Epithelial cell of proximal tubule (primary cell): ENCODE data around the gene SIRPA. TPM values are rescaled to one million over a fixed set of nuclear protein-coding genes. Genes with fewer than 3 reads are reported as not detected.
"Not testable (repeated sequence)": the region's sequence is repeated elsewhere in the genome, so short reads cannot be mapped to it uniquely, and the experiment has no call there.

Experiments used
- DNase-seq: peaks from one replicate; pipeline ENCODE4 v3.0.0-alpha.2; 2011; ENCODE audit warnings: low read depth
- H3K4me3 ChIP-seq: 2 replicates; pipeline ENCODE4 v1.5.1; 2011; ENCODE audit warnings: low read depth, mild to moderate bottlenecking, low read length
- total RNA-seq: library from RNA; depleted of rRNA; stranded (reverse); fragments of >200 nt; gene quantifications from 2 replicates; pipeline ENCODE4 v1.2.3, GENCODE V29; 2015
- TF ChIP-seq, protein P1 (sequence below): conservative IDR thresholded peaks from 2 replicates; pipeline ENCODE4 v1.5.1; 2012; ENCODE audit warnings: low read depth, mild to moderate bottlenecking, low read length

SIRPA gene
- total RNA-seq, 1 donor from 2014 or later = 50.6 TPM

DNA sequence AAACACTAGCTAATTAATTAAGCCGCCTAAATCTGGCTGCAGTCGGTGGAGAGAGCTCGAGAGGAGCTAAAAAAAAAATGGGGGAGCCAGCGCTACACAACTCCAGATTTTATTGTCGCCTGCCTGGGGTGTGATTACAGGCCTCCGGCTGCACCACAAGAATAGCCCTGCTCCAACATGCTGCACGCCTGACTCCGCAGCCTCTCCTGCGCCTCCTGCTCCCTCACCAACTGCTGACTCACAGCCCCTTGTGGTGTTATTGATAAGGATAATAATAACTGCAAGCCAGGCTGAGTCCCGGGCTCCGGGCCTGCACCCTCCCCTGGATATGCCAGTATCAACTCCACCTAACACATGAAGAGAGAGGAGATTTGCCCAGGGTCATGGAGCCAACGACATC is 16.8 kb downstream of the SIRPA start:
- TF ChIP-seq, protein P1, sequence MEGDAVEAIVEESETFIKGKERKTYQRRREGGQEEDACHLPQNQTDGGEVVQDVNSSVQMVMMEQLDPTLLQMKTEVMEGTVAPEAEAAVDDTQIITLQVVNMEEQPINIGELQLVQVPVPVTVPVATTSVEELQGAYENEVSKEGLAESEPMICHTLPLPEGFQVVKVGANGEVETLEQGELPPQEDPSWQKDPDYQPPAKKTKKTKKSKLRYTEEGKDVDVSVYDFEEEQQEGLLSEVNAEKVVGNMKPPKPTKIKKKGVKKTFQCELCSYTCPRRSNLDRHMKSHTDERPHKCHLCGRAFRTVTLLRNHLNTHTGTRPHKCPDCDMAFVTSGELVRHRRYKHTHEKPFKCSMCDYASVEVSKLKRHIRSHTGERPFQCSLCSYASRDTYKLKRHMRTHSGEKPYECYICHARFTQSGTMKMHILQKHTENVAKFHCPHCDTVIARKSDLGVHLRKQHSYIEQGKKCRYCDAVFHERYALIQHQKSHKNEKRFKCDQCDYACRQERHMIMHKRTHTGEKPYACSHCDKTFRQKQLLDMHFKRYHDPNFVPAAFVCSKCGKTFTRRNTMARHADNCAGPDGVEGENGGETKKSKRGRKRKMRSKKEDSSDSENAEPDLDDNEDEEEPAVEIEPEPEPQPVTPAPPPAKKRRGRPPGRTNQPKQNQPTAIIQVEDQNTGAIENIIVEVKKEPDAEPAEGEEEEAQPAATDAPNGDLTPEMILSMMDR = no peak
- no peak overlapping the region for H3K4me3 ChIP-seq
- no peak for DNase-seq

DNA sequence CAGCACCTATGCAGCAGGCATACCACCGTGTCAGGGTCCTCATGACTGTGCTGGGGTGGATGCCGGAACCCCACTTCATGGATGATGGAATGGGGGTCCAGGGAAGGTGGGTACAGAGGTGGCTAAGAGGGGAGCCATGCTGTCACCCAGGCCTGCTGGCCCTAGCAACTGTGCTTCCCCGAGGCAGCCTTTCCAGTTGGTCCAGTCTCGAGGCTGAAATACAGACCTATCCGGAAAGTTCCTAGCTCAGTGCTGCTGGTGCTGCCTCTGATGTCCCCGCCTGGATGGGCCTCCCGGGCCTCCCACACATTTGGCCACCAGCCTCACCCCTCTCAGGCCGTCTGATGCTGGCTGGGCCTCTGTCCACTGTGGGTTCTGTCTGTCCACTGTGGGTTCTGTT is 17.4 kb downstream of the SIRPA start:
- TF ChIP-seq, protein P1 = no peak
- DNase-seq = no peak

DNA sequence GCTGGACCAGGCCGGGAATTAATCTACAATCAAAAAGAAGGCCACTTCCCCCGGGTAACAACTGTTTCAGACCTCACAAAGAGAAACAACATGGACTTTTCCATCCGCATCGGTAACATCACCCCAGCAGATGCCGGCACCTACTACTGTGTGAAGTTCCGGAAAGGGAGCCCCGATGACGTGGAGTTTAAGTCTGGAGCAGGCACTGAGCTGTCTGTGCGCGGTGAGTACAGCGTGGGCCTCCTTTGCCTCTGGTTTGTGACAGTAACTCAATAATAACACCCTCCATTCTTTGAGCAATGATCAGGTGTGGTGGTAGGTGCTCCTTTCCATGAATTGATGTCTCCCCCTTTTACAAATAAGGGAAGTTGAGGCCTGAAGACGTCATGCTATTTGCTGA is 20.0 kb downstream of the SIRPA start:
- not testable (repeated sequence) for DNase-seq, H3K4me3 ChIP-seq

More for the DNA sequence above, 17.4 kb downstream of the SIRPA start:
- no peak overlapping the region for H3K4me3 ChIP-seq

DNA sequence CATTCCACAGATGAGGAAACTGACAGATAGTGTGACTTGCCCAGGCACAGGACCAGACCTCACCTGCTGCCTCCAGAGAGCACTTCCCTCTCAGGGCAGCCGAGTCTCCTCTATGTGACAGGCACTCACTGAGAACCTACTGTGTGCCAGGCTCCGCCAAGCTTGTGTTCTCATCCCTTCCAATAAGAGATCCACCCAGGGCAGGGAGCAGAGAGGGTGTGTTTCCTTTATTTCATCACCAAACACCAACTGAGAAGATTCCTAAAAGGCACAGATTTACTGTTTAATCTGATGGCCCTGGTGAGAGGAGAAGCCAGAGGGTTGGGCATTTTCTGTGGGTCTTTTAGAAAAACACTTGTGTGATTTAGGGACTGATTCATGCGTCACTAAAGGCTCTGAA is 20.5 kb downstream of the SIRPA start:
- no peak overlapping the region for H3K4me3 ChIP-seq
- DNase-seq = no peak
- TF ChIP-seq, protein P1 = no peak

DNA sequence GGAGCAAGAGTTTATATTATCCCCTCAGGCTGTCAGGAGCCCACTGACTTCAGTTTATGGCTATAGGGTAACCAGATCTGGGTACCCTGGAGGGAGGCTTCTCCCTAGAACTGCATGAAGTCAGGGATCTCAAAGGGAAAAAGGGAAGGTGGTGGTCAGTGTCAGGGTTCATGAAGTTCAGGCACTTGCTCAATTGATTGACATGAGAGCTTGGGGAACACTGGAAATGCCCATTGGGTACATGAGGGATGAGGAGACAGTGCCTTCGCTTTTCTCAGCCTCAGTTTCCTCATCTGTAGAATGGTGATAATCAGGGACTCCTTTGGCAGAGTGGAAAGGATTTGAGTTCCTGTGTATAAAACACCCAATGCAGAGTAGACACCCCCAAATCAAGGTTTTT is 22.6 kb downstream of the SIRPA start:
- TF ChIP-seq, protein P1 = no peak
- no peak for DNase-seq
- no peak overlapping the region for H3K4me3 ChIP-seq

DNA sequence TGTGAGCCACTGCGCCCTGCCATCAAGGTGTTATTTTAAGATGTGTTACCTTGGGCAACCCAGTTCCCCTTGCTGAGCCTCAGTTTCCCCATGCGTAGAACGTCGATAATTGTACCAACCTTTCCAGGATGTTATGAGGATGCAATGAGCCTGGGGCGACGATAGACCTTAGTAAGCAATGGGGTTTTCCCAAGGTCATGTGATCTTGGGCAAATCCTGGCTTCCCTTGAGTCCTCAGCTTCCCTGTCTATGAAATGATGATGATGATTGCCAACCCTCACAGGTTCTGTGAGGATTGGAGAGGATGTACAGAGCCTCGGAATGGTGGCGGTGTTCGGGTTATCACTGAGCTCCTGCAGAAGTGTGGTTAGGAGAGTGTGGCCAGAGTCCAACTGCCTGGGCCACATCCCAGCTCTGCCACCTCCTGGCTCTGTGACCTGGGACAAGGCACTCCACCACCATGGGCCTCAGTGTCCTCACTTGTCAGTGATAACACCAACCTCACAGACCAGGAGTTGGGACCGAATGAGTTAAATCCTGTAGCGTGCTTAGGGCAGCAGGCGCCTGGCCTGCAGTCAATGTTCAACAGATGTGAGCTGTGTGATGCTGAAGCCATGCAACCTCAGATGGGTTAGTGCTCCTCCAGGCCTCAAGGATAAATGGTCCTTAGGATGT is 23.4 kb downstream of the SIRPA start:
- DNase-seq = no peak
- TF ChIP-seq, protein P1 = no peak
- no peak overlapping the region for H3K4me3 ChIP-seq

DNA sequence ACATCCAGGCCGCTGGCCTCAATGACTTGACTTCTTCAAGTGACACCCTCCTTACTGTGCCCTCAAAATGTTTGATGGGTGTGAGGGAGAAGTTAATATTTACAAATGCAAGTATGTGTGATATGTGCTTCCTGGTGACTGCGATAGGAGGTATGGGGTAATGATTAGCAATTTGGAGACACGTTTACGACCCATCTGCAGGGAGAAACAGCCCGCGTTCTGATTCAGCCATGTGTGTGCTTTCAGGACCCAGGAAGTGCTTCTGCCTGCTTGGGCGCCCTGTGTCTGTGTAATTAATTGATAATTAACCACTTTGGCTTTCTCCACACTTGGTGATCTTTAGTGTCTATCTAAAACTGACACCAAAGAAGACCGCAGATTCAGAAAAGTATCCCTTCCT is 25.0 kb downstream of the SIRPA start:
- peak; percentile 97 for DNase-seq
- H3K4me3 ChIP-seq = peak overlapping the region; percentile 26
- TF ChIP-seq, protein P1 = no peak
